Vagina (tissue), 2 donors: ENCODE data around the gene WDR45B. TPM values are rescaled to one million over a fixed set of nuclear protein-coding genes. Genes with fewer than 3 reads are reported as not detected.
A peak's percentile ranks its signal among the peaks of the same experiment; 100 is the strongest.

Experiments used
- DNase-seq, 2 donors: peaks; one replicate each; pipeline ENCODE4 v3.0.0-alpha.2; 2017; ENCODE audit errors: extremely low spot score in 2 of 2
- H3K27ac ChIP-seq: fragments of 200-600 bp; sonication (generic); one replicate; pipeline ENCODE4 v1.5.1; 2019
- H3K27me3 ChIP-seq: fragments of 200-600 bp; sonication (generic); one replicate; pipeline ENCODE4 v1.5.1; 2019
- H3K36me3 ChIP-seq, 2 donors: fragments of 200-600 bp; sonication (generic); one replicate each; pipeline ENCODE4 v1.5.1; 2017 to 2019
- H3K4me1 ChIP-seq: fragments of 200-600 bp; sonication (generic); one replicate; pipeline ENCODE4 v1.5.1; 2019
- H3K4me3 ChIP-seq, 2 donors: fragments of 200-600 bp; sonication (generic); 1 replicate in 1 of 2; 2 replicates in 1 of 2; pipeline ENCODE4 v1.5.1; 2016 to 2019
- H3K9me3 ChIP-seq: fragments of 200-600 bp; sonication (generic); one replicate; pipeline ENCODE4 v1.5.1; 2019
- POLR2A ChIP-seq, 2 donors: fragments of 450-650 bp; IDR thresholded peaks; one replicate each; pipeline ENCODE4 v1.6.1; 2017; ENCODE audit warnings: antibody characterized with exemption in 2 of 2, mild to moderate bottlenecking in 2 of 2, moderate library complexity in 2 of 2
- POLR2AphosphoS5 ChIP-seq, 2 donors: sonication (generic); formaldehyde crosslinking; IDR thresholded peaks; one replicate each; pipeline ENCODE4 v1.9.0; 2017; ENCODE audit warnings: antibody characterized with exemption in 2 of 2, mild to moderate bottlenecking in 2 of 2, low read depth in 1 of 2; ENCODE audit not compliant: insufficient read depth in 1 of 2
- intact Hi-C: fragments of 100-400 bp; cut with DNase I; formaldehyde crosslinking; loops from one replicate; pipeline ENCODE4 v1.15.1; 2023
- total RNA-seq: library from RNA; depleted of rRNA; stranded (reverse); fragments of >200 nt; gene quantifications from one replicate; pipeline ENCODE4 v1.2.3, GENCODE V29; 2016
- TF ChIP-seq, protein P1 (sequence below), 3 experiments: fragments of 450-650 bp in 2 of 3; fragments of 200-600 bp in 1 of 3; sonication (generic) in 1 of 3; IDR thresholded peaks; one replicate each; pipeline ENCODE4 v1.5.1; 2017 to 2019; ENCODE audit warnings: antibody characterized with exemption in 3 of 3, mild to moderate bottlenecking in 2 of 3, moderate library complexity in 2 of 3

The WDR45B gene
- total RNA-seq, 1 donor from 2014 or later = 86.4 TPM

- no peak for DNase-seq
- no peaks in the 10 kb centered on the region for H3K27me3 ChIP-seq
- no peaks in the 10 kb centered on the region for H3K9me3 ChIP-seq
- intact Hi-C loops = no loop called here
- TF ChIP-seq, protein P1, sequence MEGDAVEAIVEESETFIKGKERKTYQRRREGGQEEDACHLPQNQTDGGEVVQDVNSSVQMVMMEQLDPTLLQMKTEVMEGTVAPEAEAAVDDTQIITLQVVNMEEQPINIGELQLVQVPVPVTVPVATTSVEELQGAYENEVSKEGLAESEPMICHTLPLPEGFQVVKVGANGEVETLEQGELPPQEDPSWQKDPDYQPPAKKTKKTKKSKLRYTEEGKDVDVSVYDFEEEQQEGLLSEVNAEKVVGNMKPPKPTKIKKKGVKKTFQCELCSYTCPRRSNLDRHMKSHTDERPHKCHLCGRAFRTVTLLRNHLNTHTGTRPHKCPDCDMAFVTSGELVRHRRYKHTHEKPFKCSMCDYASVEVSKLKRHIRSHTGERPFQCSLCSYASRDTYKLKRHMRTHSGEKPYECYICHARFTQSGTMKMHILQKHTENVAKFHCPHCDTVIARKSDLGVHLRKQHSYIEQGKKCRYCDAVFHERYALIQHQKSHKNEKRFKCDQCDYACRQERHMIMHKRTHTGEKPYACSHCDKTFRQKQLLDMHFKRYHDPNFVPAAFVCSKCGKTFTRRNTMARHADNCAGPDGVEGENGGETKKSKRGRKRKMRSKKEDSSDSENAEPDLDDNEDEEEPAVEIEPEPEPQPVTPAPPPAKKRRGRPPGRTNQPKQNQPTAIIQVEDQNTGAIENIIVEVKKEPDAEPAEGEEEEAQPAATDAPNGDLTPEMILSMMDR (IDR thresholded peaks at IDR 0.05) = no peak
- TF ChIP-seq POLR2A (IDR thresholded peaks at IDR 0.05) (no peak), POLR2AphosphoS5 (IDR thresholded peaks at IDR 0.05; ENCODE audit: insufficient read depth in 1 of 2, low read depth in 1 of 2) (no peak)
- H3K36me3 ChIP-seq = peaks cover 0 to 42% of the 10 kb centered on the region in 2 donors
- no peak overlapping the region for H3K27ac ChIP-seq
- peaks cover 30% of the 10 kb centered on the region for H3K4me1 ChIP-seq
- H3K4me3 ChIP-seq = no peak overlapping the region
Observed at GRCh38 chr17:82596837-82597672, 51.2 kb downstream of the WDR45B start.

- Histone ChIP-seq H3K27me3 (no peaks in the 10 kb centered on the region), H3K4me1 (peaks cover 36% of the 10 kb centered on the region), H3K36me3 (peaks cover 0 to 34% of the 10 kb centered on the region in 2 donors), H3K9me3 (no peaks in the 10 kb centered on the region), H3K27ac (no peak overlapping the region), H3K4me3 (no peak overlapping the region)
- no peak for DNase-seq
- TF ChIP-seq POLR2A (IDR thresholded peaks at IDR 0.05) = no peak
- TF ChIP-seq, protein P1 (IDR thresholded peaks at IDR 0.05) = no peak
- no peak for TF ChIP-seq POLR2AphosphoS5 (IDR thresholded peaks at IDR 0.05; ENCODE audit: insufficient read depth in 1 of 2, low read depth in 1 of 2)
- intact Hi-C loops = no loop called here
Observed at GRCh38 chr17:82596296-82596695, 51.9 kb downstream of the WDR45B start.

DNA sequence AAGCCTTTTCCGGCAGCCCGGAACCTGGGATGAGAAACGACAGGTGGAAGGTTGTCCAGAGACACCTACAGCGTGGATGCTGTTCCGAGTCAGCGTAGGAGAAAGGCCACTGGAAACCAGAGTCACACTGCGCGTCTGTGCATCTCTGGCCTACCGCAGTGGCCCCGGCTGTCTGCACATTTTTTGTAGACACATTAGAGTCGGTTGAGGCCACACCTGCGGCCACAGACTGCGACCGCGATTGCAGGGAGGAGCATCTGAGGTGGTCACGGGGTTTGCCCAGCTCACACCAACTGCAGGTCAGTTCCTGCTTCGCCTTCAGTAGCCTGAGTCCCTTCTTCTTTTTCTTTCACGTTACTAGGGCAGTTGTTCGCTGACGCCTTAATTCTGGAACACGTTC lies 52.4 kb downstream of the WDR45B start:
- no peak for TF ChIP-seq POLR2AphosphoS5 (IDR thresholded peaks at IDR 0.05; ENCODE audit: insufficient read depth in 1 of 2, low read depth in 1 of 2)
- TF ChIP-seq, protein P1 (IDR thresholded peaks at IDR 0.05) = no peak
- TF ChIP-seq POLR2A (IDR thresholded peaks at IDR 0.05) = no peak
- Histone ChIP-seq H3K9me3 (no peaks in the 10 kb centered on the region), H3K27me3 (no peaks in the 10 kb centered on the region), H3K27ac (no peak overlapping the region), H3K4me3 (no peak overlapping the region), H3K4me1 (peaks cover 39% of the 10 kb centered on the region), H3K36me3 (peaks cover 0 to 30% of the 10 kb centered on the region in 2 donors)
- intact Hi-C loops = no loop called here
- DNase-seq = no peak

DNA sequence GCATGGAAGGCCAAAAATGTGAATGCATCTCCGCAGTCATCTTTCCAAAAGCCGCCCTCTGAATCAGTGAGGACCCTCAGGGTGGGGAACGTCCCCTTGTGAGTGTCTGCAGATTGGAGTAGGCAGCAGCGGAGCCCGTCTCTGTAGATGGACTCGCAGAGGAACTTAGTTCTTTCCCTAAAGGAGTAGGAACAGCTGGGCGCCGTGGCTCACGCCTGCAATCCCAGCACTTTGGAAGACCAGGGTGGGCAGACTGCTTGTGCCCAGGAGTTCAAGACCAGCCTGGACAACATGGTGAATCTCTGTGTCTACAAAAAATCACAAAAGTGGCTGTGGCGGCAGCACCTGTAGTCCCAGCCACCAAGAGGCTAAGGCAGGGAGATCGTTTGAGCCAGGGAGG lies 53.7 kb downstream of the WDR45B start:
- Histone ChIP-seq H3K27me3 (no peaks in the 10 kb centered on the region), H3K36me3 (peaks cover 0 to 25% of the 10 kb centered on the region in 2 donors), H3K4me1 (peaks cover 44% of the 10 kb centered on the region), H3K4me3 (no peak overlapping the region), H3K27ac (no peak overlapping the region), H3K9me3 (no peaks in the 10 kb centered on the region)
- DNase-seq = no peak
- TF ChIP-seq POLR2A (IDR thresholded peaks at IDR 0.05) = no peak
- TF ChIP-seq, protein P1 (IDR thresholded peaks at IDR 0.05) = no peak
- TF ChIP-seq POLR2AphosphoS5 (IDR thresholded peaks at IDR 0.05; ENCODE audit: insufficient read depth in 1 of 2, low read depth in 1 of 2) = no peak
- intact Hi-C loops = no loop called here

DNA sequence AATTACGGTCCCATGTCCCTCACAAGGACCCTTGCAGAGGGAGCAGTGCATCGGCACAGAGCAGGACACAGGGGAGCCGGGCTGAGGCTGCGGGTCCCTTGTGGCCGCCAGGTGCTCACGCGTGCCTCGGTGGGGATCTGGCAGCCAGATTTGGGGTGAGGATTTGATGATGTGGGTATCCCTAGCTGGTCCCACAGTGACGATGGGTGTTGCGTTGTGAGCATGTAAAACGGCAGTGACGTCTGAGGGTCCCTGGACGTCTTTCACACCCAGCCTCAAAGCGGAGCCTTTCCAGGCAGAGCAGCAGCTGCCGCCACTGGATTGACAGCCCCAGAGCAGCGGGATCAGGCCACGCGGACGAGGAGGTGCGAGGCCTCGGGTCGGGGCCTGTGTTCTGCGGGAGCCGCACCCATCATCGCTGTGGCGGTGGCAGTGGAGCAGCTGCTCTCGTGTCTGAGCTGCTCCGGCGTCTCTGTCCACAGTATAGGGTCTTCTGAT lies 54.6 kb downstream of the WDR45B start:
- no peaks in the 10 kb centered on the region for H3K9me3 ChIP-seq
- peaks cover 0 to 21% of the 10 kb centered on the region in 2 donors for H3K36me3 ChIP-seq
- no peaks in the 10 kb centered on the region for H3K27me3 ChIP-seq
- DNase-seq = no peak
- intact Hi-C loops = no loop called here
- peak overlapping the region; percentile 97 for H3K27ac ChIP-seq
- H3K4me1 ChIP-seq = peaks cover 44% of the 10 kb centered on the region
- TF ChIP-seq, protein P1 (IDR thresholded peaks at IDR 0.05) = no peak
- peak in 1 of 2 donors; percentile 68 for TF ChIP-seq POLR2AphosphoS5 (IDR thresholded peaks at IDR 0.05; ENCODE audit: insufficient read depth in 1 of 2, low read depth in 1 of 2)
- no peak for TF ChIP-seq POLR2A (IDR thresholded peaks at IDR 0.05)
- peak overlapping the region; percentile 62 to 76 for H3K4me3 ChIP-seq
